Germinal center (tissue), 1 donor: Measurements from ENCODE around the gene TTN.

Experiments
- DNase-seq: peaks from one replicate; pipeline ENCODE4 v3.0.0; 2012; ENCODE audit warnings: mixed read lengths, low spot score

Gene TTN

GRCh38 chr2:178807227-178808008 lies at the start of gene TTN:
Gene TTN, minus strand, starts transcription at chr2:178807423. Its CDS starts 2,781 bp downstream, at chr2:178804642.
- no peak for DNase-seq

GRCh38 chr2:178855151-178855550 lies 47.9 kb upstream of the TTN start:
- DNase-seq: no peak

- no peak for DNase-seq
Observed at GRCh38 chr2:178848335-178848734, 41.1 kb upstream of the TTN start.

GRCh38 chr2:178846458-178846802 lies 39.2 kb upstream of the TTN start:
- no peak for DNase-seq

- DNase-seq: no peak
Observed at GRCh38 chr2:178845566-178846457, 38.6 kb upstream of the TTN start.

GRCh38 chr2:178844701-178845100 lies 37.5 kb upstream of the TTN start:
- DNase-seq: no peak

GRCh38 chr2:178844269-178844668 lies 37.0 kb upstream of the TTN start:
- DNase-seq: no peak

- DNase-seq: no peak
Observed at GRCh38 chr2:178843697-178844096, 36.5 kb upstream of the TTN start.

GRCh38 chr2:178836807-178837206 lies 29.6 kb upstream of the TTN start:
- no peak for DNase-seq

- DNase-seq: no peak
Observed at GRCh38 chr2:178834086-178834485, 26.9 kb upstream of the TTN start.

- DNase-seq: no peak
Observed at GRCh38 chr2:178833382-178833781, 26.2 kb upstream of the TTN start.

- no peak for DNase-seq
Observed at GRCh38 chr2:178830451-178830850, 23.2 kb upstream of the TTN start.

GRCh38 chr2:178829981-178830380 lies 22.8 kb upstream of the TTN start:
- DNase-seq: no peak

- no peak for DNase-seq
Observed at GRCh38 chr2:178829299-178829960, 22.2 kb upstream of the TTN start.

GRCh38 chr2:178828486-178828881 lies 21.3 kb upstream of the TTN start:
- DNase-seq: no peak

- DNase-seq: no peak
Observed at GRCh38 chr2:178827739-178828485, 20.7 kb upstream of the TTN start.

GRCh38 chr2:178827111-178827510 lies 19.9 kb upstream of the TTN start:
- no peak for DNase-seq

GRCh38 chr2:178825183-178825582 lies 18.0 kb upstream of the TTN start:
- DNase-seq: no peak

GRCh38 chr2:178824181-178824580 lies 17.0 kb upstream of the TTN start:
- DNase-seq: no peak

- DNase-seq: no peak
Observed at GRCh38 chr2:178819992-178820391, 12.8 kb upstream of the TTN start.

GRCh38 chr2:178819147-178819875 lies 12.1 kb upstream of the TTN start:
- no peak for DNase-seq
